ENCODE data around the gene UIMC1. TPM values are rescaled to one million over a fixed set of nuclear protein-coding genes. Genes with fewer than 3 reads are reported as not detected.

Gene UIMC1
- total RNA-seq, 6 experiments from 2014 or later, result 8.4 to 15.6 (median 13.0) TPM

DNA sequence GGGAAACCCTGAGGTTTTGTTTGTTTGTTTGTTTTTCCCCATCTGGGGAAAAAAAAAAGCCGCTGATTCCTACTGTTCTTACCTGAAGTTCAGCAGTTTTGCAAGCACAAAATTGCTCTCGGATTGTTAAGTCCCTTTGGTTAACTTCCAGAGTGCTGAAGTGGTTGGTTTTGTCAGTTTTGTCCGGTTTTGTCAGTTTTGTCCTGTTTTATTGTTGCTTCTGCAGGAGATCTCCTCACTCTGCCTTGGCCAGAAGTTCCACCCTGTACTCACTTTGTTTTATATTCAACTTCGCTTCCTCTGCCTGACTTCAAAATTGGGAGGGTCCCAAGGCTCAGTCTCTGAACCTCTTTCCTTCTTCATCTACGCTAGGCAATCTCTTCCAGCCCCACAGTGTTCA, 30.3 kb upstream of the UIMC1 start:
- H3K36me3 ChIP-seq, result peaks cover 0 to 3% (median 1%) of the 10 kb centered on the region in 4 donors
- H3K27me3 ChIP-seq, result no peaks in the 10 kb centered on the region
- no peak for ATAC-seq
- WGBS (ENCODE audit: insufficient coverage, low coverage, low lambda C conversion rate, missing lambda C conversion rate), result 90% methylated on average over 4 of the region's 5 CpGs
- no peaks in the 10 kb centered on the region for H3K4me1 ChIP-seq
- intact Hi-C loops (cut with DNase I), result no loop called here
- H3K27ac ChIP-seq, result no peak overlapping the region
- no peak for DNase-seq
- no peaks in the 10 kb centered on the region for H3K9me3 ChIP-seq
- TF ChIP-seq, protein P1, sequence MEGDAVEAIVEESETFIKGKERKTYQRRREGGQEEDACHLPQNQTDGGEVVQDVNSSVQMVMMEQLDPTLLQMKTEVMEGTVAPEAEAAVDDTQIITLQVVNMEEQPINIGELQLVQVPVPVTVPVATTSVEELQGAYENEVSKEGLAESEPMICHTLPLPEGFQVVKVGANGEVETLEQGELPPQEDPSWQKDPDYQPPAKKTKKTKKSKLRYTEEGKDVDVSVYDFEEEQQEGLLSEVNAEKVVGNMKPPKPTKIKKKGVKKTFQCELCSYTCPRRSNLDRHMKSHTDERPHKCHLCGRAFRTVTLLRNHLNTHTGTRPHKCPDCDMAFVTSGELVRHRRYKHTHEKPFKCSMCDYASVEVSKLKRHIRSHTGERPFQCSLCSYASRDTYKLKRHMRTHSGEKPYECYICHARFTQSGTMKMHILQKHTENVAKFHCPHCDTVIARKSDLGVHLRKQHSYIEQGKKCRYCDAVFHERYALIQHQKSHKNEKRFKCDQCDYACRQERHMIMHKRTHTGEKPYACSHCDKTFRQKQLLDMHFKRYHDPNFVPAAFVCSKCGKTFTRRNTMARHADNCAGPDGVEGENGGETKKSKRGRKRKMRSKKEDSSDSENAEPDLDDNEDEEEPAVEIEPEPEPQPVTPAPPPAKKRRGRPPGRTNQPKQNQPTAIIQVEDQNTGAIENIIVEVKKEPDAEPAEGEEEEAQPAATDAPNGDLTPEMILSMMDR (IDR thresholded peaks at IDR 0.05), result no peak
- no peak for TF ChIP-seq POLR2A (IDR thresholded peaks at IDR 0.05)
- no peak overlapping the region for H3K4me3 ChIP-seq

DNA sequence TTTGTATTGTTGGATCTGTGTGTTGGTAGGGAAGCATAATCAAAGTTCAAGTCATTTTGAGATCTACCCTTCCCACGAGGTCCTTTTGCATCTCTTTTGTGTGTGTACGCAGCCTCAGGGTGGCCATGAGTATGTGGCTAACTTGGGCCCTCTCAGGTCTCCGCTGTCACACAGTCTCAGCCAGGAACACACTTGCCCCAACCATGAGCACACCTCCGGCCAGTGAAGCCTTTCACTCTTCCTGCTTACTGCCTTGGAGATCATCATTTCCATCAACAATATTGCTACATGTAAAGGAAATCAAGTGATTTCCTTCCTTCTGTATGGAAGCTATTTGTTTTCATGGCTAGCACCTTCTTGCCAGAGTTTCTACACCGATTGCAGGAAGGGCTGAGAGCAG, 29.9 kb upstream of the UIMC1 start:
- TF ChIP-seq, protein P1 (IDR thresholded peaks at IDR 0.05), result no peak
- TF ChIP-seq POLR2A (IDR thresholded peaks at IDR 0.05), result no peak
- Histone ChIP-seq H3K36me3 (no peaks in the 10 kb centered on the region), H3K4me3 (no peak overlapping the region), H3K9me3 (no peaks in the 10 kb centered on the region), H3K27me3 (no peaks in the 10 kb centered on the region), H3K27ac (no peak overlapping the region), H3K4me1 (no peaks in the 10 kb centered on the region)
- peak in 1 of 4 donors; percentile 25 for ATAC-seq
- intact Hi-C loops (cut with DNase I), result no loop called here
- WGBS (ENCODE audit: insufficient coverage, low coverage, low lambda C conversion rate, missing lambda C conversion rate), result 49% methylated on average over 4 of the region's 5 CpGs
- no peak for DNase-seq

DNA sequence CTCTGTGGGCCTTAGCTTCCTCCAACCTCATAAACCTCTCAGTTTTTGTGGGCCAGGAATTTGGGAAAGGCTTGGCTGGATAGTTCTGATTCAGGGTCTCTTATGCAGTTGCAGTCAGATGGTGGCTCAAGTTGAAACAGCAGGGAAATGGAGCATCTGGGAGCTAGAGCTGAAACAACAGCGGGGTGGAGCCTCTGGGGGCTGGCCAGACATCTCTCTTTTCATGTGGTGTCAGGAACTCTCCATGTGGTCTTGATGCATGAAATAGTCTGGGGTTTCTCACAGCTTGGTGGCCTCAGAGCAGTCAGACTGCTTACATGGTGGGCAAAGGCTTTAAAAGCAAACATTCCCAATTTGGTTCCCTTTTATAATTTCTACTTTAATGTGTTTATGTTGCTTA, 29.4 kb upstream of the UIMC1 start:
- Histone ChIP-seq H3K36me3 (no peaks in the 10 kb centered on the region), H3K4me3 (no peak overlapping the region), H3K9me3 (no peaks in the 10 kb centered on the region), H3K4me1 (no peaks in the 10 kb centered on the region), H3K27ac (no peak overlapping the region), H3K27me3 (no peaks in the 10 kb centered on the region)
- DNase-seq (no peak), ATAC-seq (no peak)
- intact Hi-C loops (cut with DNase I), result no loop called here
- TF ChIP-seq, protein P1 (IDR thresholded peaks at IDR 0.05), result no peak
- no peak for TF ChIP-seq POLR2A (IDR thresholded peaks at IDR 0.05)
- WGBS (ENCODE audit: insufficient coverage, low coverage, low lambda C conversion rate, missing lambda C conversion rate), result 71% methylated on average over 1 of the region's 1 CpG

DNA sequence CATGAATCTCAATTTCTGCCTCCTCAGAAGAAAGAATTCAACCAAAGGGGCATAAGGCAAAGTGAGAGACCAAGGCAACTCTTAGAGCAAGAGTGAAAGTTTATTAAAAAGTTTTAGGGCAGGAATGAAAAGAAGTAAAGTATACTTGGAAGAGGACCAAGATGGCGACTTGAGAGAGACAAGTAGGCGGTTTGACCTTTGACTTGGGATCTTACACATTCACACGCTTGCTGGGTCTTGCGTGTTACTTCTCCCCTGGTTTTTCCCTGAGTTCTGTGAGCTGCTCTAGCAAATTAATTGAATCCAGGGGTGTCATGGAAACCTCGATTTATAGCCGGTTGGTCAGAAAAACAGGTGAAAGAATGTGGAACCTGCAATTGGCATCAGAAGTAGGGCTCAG, 22.9 kb upstream of the UIMC1 start:
- TF ChIP-seq, protein P1 (IDR thresholded peaks at IDR 0.05), result no peak
- no peak for TF ChIP-seq POLR2A (IDR thresholded peaks at IDR 0.05)
- H3K27me3 ChIP-seq, result no peaks in the 10 kb centered on the region
- no peaks in the 10 kb centered on the region for H3K36me3 ChIP-seq
- no peak overlapping the region for H3K27ac ChIP-seq
- WGBS (ENCODE audit: insufficient coverage, low coverage, low lambda C conversion rate, missing lambda C conversion rate), result 82% methylated on average over 6 of the region's 6 CpGs
- DNase-seq (no peak), ATAC-seq (no peak)
- H3K9me3 ChIP-seq, result no peaks in the 10 kb centered on the region
- intact Hi-C loops (cut with DNase I), result no loop called here
- H3K4me3 ChIP-seq, result no peak overlapping the region
- H3K4me1 ChIP-seq, result no peaks in the 10 kb centered on the region

DNA sequence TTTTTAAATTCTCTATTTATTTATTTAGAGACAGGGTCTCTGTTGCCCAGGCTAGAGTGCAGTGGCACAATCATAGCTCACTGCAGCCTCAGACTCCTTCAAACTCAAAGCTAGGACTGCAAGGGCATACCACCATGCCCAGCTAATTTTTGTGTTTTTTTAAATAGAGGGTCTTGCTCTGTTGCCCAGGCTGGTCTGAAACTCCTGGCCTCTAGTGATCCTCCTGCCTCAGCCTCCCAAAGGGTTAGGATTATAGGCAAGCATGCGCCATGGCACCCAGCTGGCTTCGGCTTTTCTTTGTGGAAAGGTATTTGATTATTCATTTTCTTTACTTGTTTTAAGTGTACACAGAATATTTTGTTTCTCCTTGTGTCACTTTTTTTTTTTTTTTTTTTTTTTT, 21.1 kb upstream of the UIMC1 start:
- Histone ChIP-seq H3K27ac (no peak overlapping the region), H3K9me3 (no peaks in the 10 kb centered on the region), H3K4me3 (no peak overlapping the region), H3K36me3 (no peaks in the 10 kb centered on the region), H3K4me1 (peaks cover 0 to 6% (median 0%) of the 10 kb centered on the region in 4 donors), H3K27me3 (no peaks in the 10 kb centered on the region)
- WGBS (ENCODE audit: insufficient coverage, low coverage, low lambda C conversion rate, missing lambda C conversion rate), result 100% methylated on average over 2 of the region's 2 CpGs
- ATAC-seq (no peak), DNase-seq (no peak)
- TF ChIP-seq POLR2A (IDR thresholded peaks at IDR 0.05), result no peak
- TF ChIP-seq, protein P1 (IDR thresholded peaks at IDR 0.05), result no peak
- intact Hi-C loops (cut with DNase I), result no loop called here

All from right lobe of liver (tissue), 6 donors.